ENCODE measurements around the gene KCNJ10. TPM values are rescaled to one million over a fixed set of nuclear protein-coding genes. Genes with fewer than 3 reads are reported as not detected.

The KCNJ10 gene
- total RNA-seq, 1 experiment from 2014 or later = 0.08 TPM

GRCh38 chr1:160114085-160114484 lies 44.1 kb upstream of the KCNJ10 start:
- Histone ChIP-seq H3K4me1 (ENCODE audit: control insufficient read depth, insufficient read depth, low read length) (no peaks in the 10 kb centered on the region; the same call in 1 of the 2 replicates), H3K4me3 (ENCODE audit: low read depth in 2 of 2, low read length in 2 of 2) (no peak overlapping the region), H3K9me3 (ENCODE audit: control insufficient read depth, insufficient read depth, low read depth, low read length) (no peaks in the 10 kb centered on the region), H3K27me3 (ENCODE audit: control insufficient read depth, insufficient read depth, low read length) (no peaks in the 10 kb centered on the region), H3K27ac (ENCODE audit: low read length) (no peak overlapping the region), H3K36me3 (ENCODE audit: control insufficient read depth, insufficient read depth, low read length) (no peaks in the 10 kb centered on the region)
- POLR2A ChIA-PET = no interaction called here
- ATAC-seq (no peak), DNase-seq (ENCODE audit: low read depth, low spot score) (no peak)
- CTCF ChIA-PET = interaction anchor here (0.6 kb wide), 1 partner anchor 203 kb away, joined by 6 read pairs; no protein-coding TSS in a partner anchor
- in situ Hi-C loops (cut with HindIII; ENCODE audit: low pct_unique_long_range_greater_than_20kb, low sequenced_read_pairs) (no loop called here), intact Hi-C loops (cut with micrococcal nuclease; ENCODE audit: unreplicated experiment) (no loop called here)
- BruUV-seq (replicated peaks) = no TSS peak
- TF ChIP-seq SIN3A (IDR thresholded peaks at IDR 0.05; ENCODE audit: borderline replicate concordance, insufficient read depth, low read depth, low read length) = no peak
- TF ChIP-seq REST (IDR thresholded peaks at IDR 0.05; ENCODE audit: insufficient read depth in 1 of 2, low read depth in 2 of 2, low read length in 1 of 2) = no peak
- TF ChIP-seq CTCF (IDR thresholded peaks at IDR 0.05) = no peak
- no peak for TF ChIP-seq TCF7L2 (IDR thresholded peaks at IDR 0.05; ENCODE audit: low read depth, low read length)
- no peak for TF ChIP-seq POLR2AphosphoS5 (IDR thresholded peaks at IDR 0.05; ENCODE audit: low read depth, low read length)

GRCh38 chr1:160113407-160113806 lies 43.4 kb upstream of the KCNJ10 start:
- Histone ChIP-seq H3K4me1 (ENCODE audit: control insufficient read depth, insufficient read depth, low read length) (no peaks in the 10 kb centered on the region; the same call in 1 of the 2 replicates), H3K4me3 (ENCODE audit: low read depth in 2 of 2, low read length in 2 of 2) (no peak overlapping the region), H3K36me3 (ENCODE audit: control insufficient read depth, insufficient read depth, low read length) (no peaks in the 10 kb centered on the region), H3K9me3 (ENCODE audit: control insufficient read depth, insufficient read depth, low read depth, low read length) (no peaks in the 10 kb centered on the region), H3K27me3 (ENCODE audit: control insufficient read depth, insufficient read depth, low read length) (no peaks in the 10 kb centered on the region), H3K27ac (ENCODE audit: low read length) (no peak overlapping the region)
- TF ChIP-seq TCF7L2 (IDR thresholded peaks at IDR 0.05; ENCODE audit: low read depth, low read length) (no peak), REST (IDR thresholded peaks at IDR 0.05; ENCODE audit: insufficient read depth in 1 of 2, low read depth in 2 of 2, low read length in 1 of 2) (no peak), SIN3A (IDR thresholded peaks at IDR 0.05; ENCODE audit: borderline replicate concordance, insufficient read depth, low read depth, low read length) (no peak)
- in situ Hi-C loops (cut with HindIII; ENCODE audit: low pct_unique_long_range_greater_than_20kb, low sequenced_read_pairs) = no loop called here
- ChIA-PET CTCF (no interaction called here), POLR2A (no interaction called here)
- no peak for DNase-seq (ENCODE audit: low read depth, low spot score)
- intact Hi-C loops (cut with micrococcal nuclease; ENCODE audit: unreplicated experiment) = no loop called here
- ATAC-seq = no peak
- no TSS peak for BruUV-seq (replicated peaks)
